Type B pancreatic cell (in vitro differentiated cells): Measurements from ENCODE around the gene TOM1L2. TPM values are rescaled to one million over a fixed set of nuclear protein-coding genes. Genes with fewer than 3 reads are reported as not detected.

Experiments
- DNase-seq: peaks from one replicate; pipeline ENCODE4 v3.0.0; 2021; ENCODE audit warnings: mixed read lengths; ENCODE audit not compliant: unreplicated experiment; ENCODE audit errors: extremely low spot score
- H3K27ac Mint-ChIP-seq: 2 replicates; pipeline ENCODE4 v1.8.0; 2021; ENCODE audit warnings: mild to moderate bottlenecking, mixed read lengths
- H3K27me3 Mint-ChIP-seq: 2 replicates; pipeline ENCODE4 v1.8.0; 2021; ENCODE audit warnings: mixed read lengths
- H3K36me3 Mint-ChIP-seq: 2 replicates; pipeline ENCODE4 v1.8.0; 2021; ENCODE audit warnings: mixed read lengths
- H3K4me1 Mint-ChIP-seq: one replicate; pipeline ENCODE4 v1.8.0; 2021; ENCODE audit warnings: mixed read lengths; ENCODE audit not compliant: unreplicated experiment
- H3K4me3 Mint-ChIP-seq: 2 replicates; pipeline ENCODE4 v1.8.0; 2021; ENCODE audit warnings: mild to moderate bottlenecking, mixed read lengths
- H3K9me3 Mint-ChIP-seq: 2 replicates; pipeline ENCODE4 v1.8.0; 2021; ENCODE audit warnings: mixed read lengths
- microRNA-seq: library from miRNA; unstranded; fragments of <30 nt; microRNA quantifications from one replicate; pipeline ENCODE4, GENCODE V29; 2020
- total RNA-seq: library from RNA; stranded (reverse); gene quantifications from 2 replicates; pipeline ENCODE4 v1.2.1, GENCODE V29; 2021; ENCODE audit warnings: low replicate concordance
- TF ChIP-seq, protein P1 (sequence below): fragments of 200-600 bp; sonication (generic); conservative IDR thresholded peaks from 2 replicates; pipeline ENCODE4 v1.5.0; 2021; ENCODE audit warnings: antibody characterized with exemption, mild to moderate bottlenecking

The TOM1L2 gene
- total RNA-seq, 1 donor from 2014 or later, result 62.5 TPM

DNA sequence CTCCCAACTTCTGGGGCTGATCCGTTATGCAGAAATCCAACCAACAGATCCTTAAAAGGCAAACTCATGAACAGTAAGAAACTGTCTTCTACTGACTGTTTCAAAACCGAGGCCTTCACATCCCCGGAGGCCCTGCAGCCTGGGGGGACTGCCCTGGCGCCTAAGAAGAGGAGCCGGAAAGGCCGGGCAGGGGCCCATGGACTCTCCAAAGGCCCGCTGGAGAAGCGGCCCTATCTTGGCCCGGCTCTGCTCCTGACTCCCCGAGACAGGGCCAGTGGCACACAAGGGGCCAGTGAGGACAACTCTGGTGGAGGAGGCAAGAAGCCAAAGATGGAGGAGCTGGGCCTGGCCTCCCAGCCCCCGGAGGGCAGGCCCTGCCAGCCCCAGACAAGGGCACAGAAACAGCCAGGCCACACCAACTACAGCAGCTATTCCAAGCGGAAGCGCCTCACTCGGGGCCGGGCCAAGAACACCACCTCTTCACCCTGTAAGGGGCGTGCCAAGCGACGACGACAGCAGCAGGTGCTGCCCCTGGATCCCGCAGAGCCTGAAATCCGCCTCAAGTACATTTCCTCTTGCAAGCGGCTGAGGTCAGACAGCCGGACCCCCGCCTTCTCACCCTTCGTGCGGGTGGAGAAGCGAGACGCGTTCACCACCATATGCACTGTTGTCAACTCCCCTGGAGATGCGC, 174.9 kb downstream of the TOM1L2 start:
- DNase-seq, result no peak
- no peaks in the 10 kb centered on the region for H3K9me3 Mint-ChIP-seq
- H3K27me3 Mint-ChIP-seq, result no peaks in the 10 kb centered on the region
- no peak overlapping the region for H3K27ac Mint-ChIP-seq
- peaks cover 19% of the 10 kb centered on the region for H3K4me1 Mint-ChIP-seq
- TF ChIP-seq, protein P1, sequence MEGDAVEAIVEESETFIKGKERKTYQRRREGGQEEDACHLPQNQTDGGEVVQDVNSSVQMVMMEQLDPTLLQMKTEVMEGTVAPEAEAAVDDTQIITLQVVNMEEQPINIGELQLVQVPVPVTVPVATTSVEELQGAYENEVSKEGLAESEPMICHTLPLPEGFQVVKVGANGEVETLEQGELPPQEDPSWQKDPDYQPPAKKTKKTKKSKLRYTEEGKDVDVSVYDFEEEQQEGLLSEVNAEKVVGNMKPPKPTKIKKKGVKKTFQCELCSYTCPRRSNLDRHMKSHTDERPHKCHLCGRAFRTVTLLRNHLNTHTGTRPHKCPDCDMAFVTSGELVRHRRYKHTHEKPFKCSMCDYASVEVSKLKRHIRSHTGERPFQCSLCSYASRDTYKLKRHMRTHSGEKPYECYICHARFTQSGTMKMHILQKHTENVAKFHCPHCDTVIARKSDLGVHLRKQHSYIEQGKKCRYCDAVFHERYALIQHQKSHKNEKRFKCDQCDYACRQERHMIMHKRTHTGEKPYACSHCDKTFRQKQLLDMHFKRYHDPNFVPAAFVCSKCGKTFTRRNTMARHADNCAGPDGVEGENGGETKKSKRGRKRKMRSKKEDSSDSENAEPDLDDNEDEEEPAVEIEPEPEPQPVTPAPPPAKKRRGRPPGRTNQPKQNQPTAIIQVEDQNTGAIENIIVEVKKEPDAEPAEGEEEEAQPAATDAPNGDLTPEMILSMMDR, result no peak
- H3K36me3 Mint-ChIP-seq, result peaks cover 5% of the 10 kb centered on the region
- no peak overlapping the region for H3K4me3 Mint-ChIP-seq

DNA sequence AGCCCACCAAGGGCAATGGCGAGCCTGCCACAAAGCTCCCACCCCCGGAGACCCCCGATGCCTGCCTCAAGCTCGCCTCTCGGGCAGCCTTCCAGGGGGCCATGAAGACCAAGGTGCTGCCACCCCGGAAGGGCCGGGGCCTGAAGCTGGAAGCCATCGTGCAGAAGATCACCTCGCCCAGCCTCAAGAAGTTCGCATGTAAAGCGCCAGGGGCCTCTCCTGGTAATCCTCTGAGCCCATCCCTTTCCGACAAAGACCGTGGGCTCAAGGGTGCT, 175.5 kb downstream of the TOM1L2 start:
- H3K4me3 Mint-ChIP-seq, result no peak overlapping the region
- no peak for DNase-seq
- H3K27ac Mint-ChIP-seq, result no peak overlapping the region
- TF ChIP-seq, protein P1, result no peak
- peaks cover 5% of the 10 kb centered on the region for H3K36me3 Mint-ChIP-seq
- peaks cover 24% of the 10 kb centered on the region for H3K4me1 Mint-ChIP-seq
- no peaks in the 10 kb centered on the region for H3K9me3 Mint-ChIP-seq
- H3K27me3 Mint-ChIP-seq, result no peaks in the 10 kb centered on the region

DNA sequence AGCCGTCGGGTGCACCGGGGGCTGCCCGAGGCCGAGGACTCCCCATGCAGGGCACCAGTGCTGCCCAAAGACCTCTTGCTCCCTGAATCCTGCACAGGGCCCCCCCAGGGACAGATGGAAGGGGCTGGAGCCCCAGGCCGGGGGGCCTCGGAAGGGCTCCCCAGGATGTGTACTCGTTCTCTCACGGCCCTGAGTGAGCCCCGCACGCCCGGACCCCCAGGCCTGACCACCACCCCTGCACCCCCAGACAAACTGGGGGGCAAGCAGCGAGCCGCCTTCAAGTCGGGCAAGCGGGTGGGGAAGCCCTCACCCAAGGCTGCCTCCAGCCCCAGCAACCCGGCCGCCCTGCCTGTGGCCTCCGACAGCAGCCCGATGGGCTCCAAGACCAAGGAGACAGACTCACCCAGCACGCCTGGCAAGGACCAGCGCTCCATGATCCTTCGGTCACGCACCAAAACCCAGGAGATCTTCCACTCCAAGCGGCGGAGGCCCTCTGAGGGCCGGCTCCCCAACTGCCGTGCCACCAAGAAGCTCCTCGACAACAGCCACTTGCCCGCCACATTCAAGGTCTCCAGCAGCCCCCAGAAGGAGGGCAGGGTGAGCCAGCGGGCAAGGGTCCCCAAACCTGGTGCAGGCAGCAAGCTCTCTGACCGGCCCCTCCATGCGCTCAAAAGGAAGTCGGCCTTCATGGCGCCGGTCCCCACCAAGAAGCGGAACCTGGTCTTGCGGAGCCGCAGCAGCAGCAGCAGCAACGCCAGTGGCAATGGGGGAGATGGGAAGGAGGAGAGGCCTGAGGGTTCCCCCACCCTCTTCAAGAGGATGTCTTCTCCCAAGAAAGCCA, 176.0 kb downstream of the TOM1L2 start:
- TF ChIP-seq, protein P1, result no peak
- no peaks in the 10 kb centered on the region for H3K27me3 Mint-ChIP-seq
- H3K4me1 Mint-ChIP-seq, result peaks cover 29% of the 10 kb centered on the region
- no peak overlapping the region for H3K27ac Mint-ChIP-seq
- peaks cover 5% of the 10 kb centered on the region for H3K36me3 Mint-ChIP-seq
- DNase-seq, result no peak
- no peaks in the 10 kb centered on the region for H3K9me3 Mint-ChIP-seq
- no peak overlapping the region for H3K4me3 Mint-ChIP-seq

DNA sequence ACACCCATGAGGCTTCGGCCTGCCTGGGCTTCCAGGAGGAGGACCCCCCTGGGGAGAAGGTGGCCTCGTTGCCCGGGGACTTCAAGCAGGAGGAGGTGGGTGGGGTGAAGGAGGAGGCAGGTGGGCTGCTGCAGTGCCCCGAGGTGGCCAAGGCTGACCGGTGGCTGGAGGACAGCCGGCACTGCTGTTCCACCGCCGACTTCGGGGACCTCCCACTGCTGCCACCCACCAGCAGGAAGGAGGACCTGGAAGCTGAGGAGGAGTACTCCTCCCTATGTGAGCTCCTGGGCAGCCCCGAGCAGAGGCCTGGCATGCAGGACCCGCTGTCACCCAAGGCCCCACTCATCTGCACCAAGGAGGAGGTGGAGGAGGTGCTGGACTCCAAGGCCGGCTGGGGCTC, 176.9 kb downstream of the TOM1L2 start:
- DNase-seq, result no peak
- peaks cover 5% of the 10 kb centered on the region for H3K36me3 Mint-ChIP-seq
- TF ChIP-seq, protein P1, result no peak
- H3K9me3 Mint-ChIP-seq, result no peaks in the 10 kb centered on the region
- no peak overlapping the region for H3K27ac Mint-ChIP-seq
- no peak overlapping the region for H3K4me3 Mint-ChIP-seq
- peaks cover 38% of the 10 kb centered on the region for H3K4me1 Mint-ChIP-seq
- H3K27me3 Mint-ChIP-seq, result no peaks in the 10 kb centered on the region

DNA sequence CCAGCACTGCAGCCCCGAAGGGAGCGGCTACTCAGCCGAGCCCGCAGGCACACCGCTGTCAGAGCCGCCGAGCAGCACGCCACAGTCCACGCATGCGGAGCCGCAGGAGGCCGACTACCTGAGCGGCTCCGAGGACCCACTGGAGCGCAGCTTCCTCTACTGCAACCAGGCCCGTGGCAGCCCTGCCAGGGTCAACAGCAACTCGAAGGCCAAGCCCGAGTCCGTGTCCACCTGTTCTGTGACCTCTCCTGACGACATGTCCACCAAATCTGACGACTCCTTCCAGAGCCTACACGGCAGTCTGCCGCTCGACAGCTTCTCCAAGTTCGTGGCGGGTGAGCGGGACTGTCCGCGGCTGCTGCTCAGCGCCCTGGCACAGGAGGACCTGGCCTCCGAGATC, 177.8 kb downstream of the TOM1L2 start:
- DNase-seq, result no peak
- H3K4me3 Mint-ChIP-seq, result no peak overlapping the region
- H3K27ac Mint-ChIP-seq, result no peak overlapping the region
- peaks cover 41% of the 10 kb centered on the region for H3K4me1 Mint-ChIP-seq
- TF ChIP-seq, protein P1, result no peak
- H3K27me3 Mint-ChIP-seq, result no peaks in the 10 kb centered on the region
- H3K9me3 Mint-ChIP-seq, result no peaks in the 10 kb centered on the region
- peaks cover 5% of the 10 kb centered on the region for H3K36me3 Mint-ChIP-seq

Small RNAs within 50 kb of the gene (microRNA-seq; reads per million reads assigned to microRNA genes)
- gene MIR33B (127 reads per million, percentile 66 among the genes with 10 or more reads in this experiment), gene MIR6777 (3.0 reads per million, percentile 5 among the genes with 10 or more reads in this experiment)

Other genes starting within 250 kb of the TOM1L2 start
- gene SREBF1, start 135.4 kb downstream of the TOM1L2 start, total RNA-seq, result 81.2 and 97.0 TPM in 2 replicates
- 3.4 and 8.9 TPM in 2 replicates for gene DRC3, start 462 bp upstream of the TOM1L2 start, total RNA-seq
- gene ATPAF2, start 66.8 kb upstream of the TOM1L2 start, total RNA-seq, result 22.8 and 28.9 TPM in 2 replicates
- 10.6 and 13.2 TPM in 2 replicates for gene GID4, start 67.0 kb upstream of the TOM1L2 start, total RNA-seq
- gene DRG2, start 115.5 kb upstream of the TOM1L2 start, total RNA-seq, result 34.2 and 35.0 TPM in 2 replicates
- gene MYO15A, start 136.4 kb upstream of the TOM1L2 start, total RNA-seq, result 1.8 and 2.2 TPM in 2 replicates
- 79.8 and 88.8 TPM in 2 replicates for gene ALKBH5, start 211.4 kb upstream of the TOM1L2 start, total RNA-seq